A549 (cell line): ENCODE measurements around the gene SPA17. TPM values are rescaled to one million over a fixed set of nuclear protein-coding genes. Genes with fewer than 3 reads are reported as not detected.

Experiments used
- ATAC-seq, 2 experiments: fragments of 200-7000 bp in 1 of 2; fragments of >200 bp in 1 of 2; cut with Nextera tagmentation in 1 of 2; cut with Tn5 transposase in 1 of 2; 3 replicates each; pipeline versions ENCODE4 v1.8.0 to v1.9.1; 2018 to 2020; ENCODE audit warnings: mild to moderate bottlenecking in 1 of 2, moderate library complexity in 1 of 2
- CTCF ChIA-PET: fragments of 300-600 bp; sonication (Branson Sonifier 250); formaldehyde crosslinking; extraction: SDS; loops from one replicate; lab custom pipeline; 2021; ENCODE audit warnings: antibody characterized with exemption, inconsistent platforms; lab: Yijun Ruan, JAX
- POLR2A ChIA-PET: fragments of 350-600 bp; formaldehyde crosslinking; extraction: SDS; loops from one replicate; lab custom pipeline; 2021; ENCODE audit warnings: antibody characterized with exemption, inconsistent platforms; lab: Yijun Ruan, JAX
- DNase-seq, 2 experiments: peaks; one replicate each; pipeline versions ENCODE4 v3.0.0 to v3.0.0-alpha.2; 2011 to 2016; ENCODE audit warnings: low read depth in 1 of 2, low spot score in 1 of 2
- FAIRE-seq: peaks from 2 replicates; lab custom pipeline; 2011; peaks lifted over from hg19 to GRCh38; lab: Jason Lieb, UNC
- H3K27ac ChIP-seq, 2 experiments: fragments of >200 bp; sonication (Bioruptor Twin); formaldehyde crosslinking; 3 replicates each; pipeline ENCODE4 v1.5.1; 2016 to 2017
- H3K4me1 ChIP-seq: fragments of >200 bp; sonication (Bioruptor Twin); formaldehyde crosslinking; 3 replicates; pipeline ENCODE4 v1.6.1; 2016
- H3K4me2 ChIP-seq: fragments of >200 bp; sonication (Bioruptor Twin); formaldehyde crosslinking; 3 replicates; pipeline ENCODE4 v1.6.1; 2016
- H3K4me3 ChIP-seq: fragments of >200 bp; sonication (Bioruptor Twin); formaldehyde crosslinking; 3 replicates; pipeline ENCODE4 v1.5.1; 2016
- H3K9me3 ChIP-seq: fragments of >200 bp; sonication (Bioruptor Twin); formaldehyde crosslinking; 3 replicates; pipeline ENCODE4 v1.6.1; 2016
- EHMT2 ChIP-seq: fragments of 200-600 bp; sonication (generic); IDR thresholded peaks from 2 replicates; pipeline ENCODE4 v1.6.1; 2016; ENCODE audit warnings: antibody characterized with exemption, low read depth, mild to moderate bottlenecking, moderate library complexity
- FOSB ChIP-seq: fragments of 250-450 bp; sonication (Bioruptor Pico); IDR thresholded peaks from 2 replicates; pipeline ENCODE4 v1.5.0; 2020; ENCODE audit warnings: mild to moderate bottlenecking, moderate library complexity
- FOSL2 ChIP-seq, 2 experiments: fragments of 450-650 bp in 1 of 2; fragments of >200 bp in 1 of 2; sonication (Bioruptor Twin) in 1 of 2; formaldehyde crosslinking; IDR thresholded peaks; 2 replicates each; pipeline versions ENCODE4 v1.5.0 to v1.6.1; 2016 to 2020; ENCODE audit warnings: mild to moderate bottlenecking in 1 of 2, moderate library complexity in 1 of 2
- FOXS1 ChIP-seq: fragments of 250-450 bp; sonication (Bioruptor Pico); IDR thresholded peaks from 2 replicates; pipeline ENCODE4 v1.5.0; 2020; ENCODE audit warnings: mild to moderate bottlenecking, moderate library complexity
- HOXA7 ChIP-seq: fragments of 250-450 bp; sonication (Bioruptor Pico); IDR thresholded peaks from 2 replicates; pipeline ENCODE4 v1.5.0; 2020; ENCODE audit warnings: mild to moderate bottlenecking, moderate library complexity
- HOXB13 ChIP-seq: fragments of 250-450 bp; sonication (Bioruptor Pico); IDR thresholded peaks from 2 replicates; pipeline ENCODE4 v1.5.0; 2020; ENCODE audit warnings: low read depth, mild to moderate bottlenecking, moderate library complexity
- JUNB ChIP-seq: fragments of >200 bp; sonication (Bioruptor Twin); formaldehyde crosslinking; IDR thresholded peaks from 2 replicates; pipeline ENCODE4 v1.6.1; 2016
- KDM1A ChIP-seq: fragments of 200-600 bp; sonication (generic); IDR thresholded peaks from 2 replicates; pipeline ENCODE4 v1.6.1; 2016; ENCODE audit warnings: low read depth, mild to moderate bottlenecking
- MAZ ChIP-seq: fragments of 150-350 bp; IDR thresholded peaks from 2 replicates; pipeline ENCODE4 v1.6.1; 2014; ENCODE audit warnings: antibody characterized with exemption, low read depth, low read length, borderline replicate concordance
- MYC ChIP-seq: IDR thresholded peaks from 2 replicates; pipeline ENCODE4 v1.6.1; 2012; ENCODE audit warnings: mild to moderate bottlenecking, inconsistent platforms, low read length, improper control_type of control experiment, borderline replicate concordance
- NFE2L2 ChIP-seq: fragments of 150-350 bp; conservative IDR thresholded peaks from 2 replicates; pipeline ENCODE4 v1.6.1; 2014; ENCODE audit warnings: low read length
- NPAS2 ChIP-seq: fragments of 250-450 bp; sonication (Bioruptor Pico); IDR thresholded peaks from 2 replicates; pipeline ENCODE4 v1.8.0; 2022; ENCODE audit warnings: mild to moderate bottlenecking, moderate library complexity, borderline replicate concordance
- NR3C1 ChIP-seq: fragments of >200 bp; sonication (Bioruptor Twin); formaldehyde crosslinking; IDR thresholded peaks from 3 replicates; pipeline ENCODE4 v1.6.1; 2017
- POLR2AphosphoS2 ChIP-seq: conservative IDR thresholded peaks from 2 replicates; pipeline ENCODE4 v1.6.1; 2012; ENCODE audit warnings: low read length, improper control_type of control experiment, inconsistent platforms
- SMC3 ChIP-seq: fragments of >200 bp; sonication (Bioruptor Twin); formaldehyde crosslinking; IDR thresholded peaks from 3 replicates; pipeline ENCODE4 v1.6.1; 2018; ENCODE audit warnings: inconsistent platforms
- TP53 ChIP-seq: fragments of 250-450 bp; sonication (Bioruptor Pico); IDR thresholded peaks from 2 replicates; pipeline ENCODE4 v1.5.0; 2021; ENCODE audit warnings: mild to moderate bottlenecking, moderate library complexity
- ZFP36 ChIP-seq: fragments of 450-650 bp; IDR thresholded peaks from 2 replicates; pipeline ENCODE4 v1.6.1; 2014; ENCODE audit warnings: borderline replicate concordance; ENCODE audit not compliant: partially characterized antibody
- ZNF302 ChIP-seq: fragments of 250-450 bp; sonication (Bioruptor Pico); IDR thresholded peaks from 2 replicates; pipeline ENCODE4 v1.9.0; 2021; ENCODE audit warnings: inconsistent platforms, mild to moderate bottlenecking, moderate library complexity
- ZSCAN20 ChIP-seq: fragments of 250-450 bp; sonication (Bioruptor Pico); IDR thresholded peaks from 2 replicates; pipeline ENCODE4 v1.8.0; 2022; ENCODE audit warnings: mild to moderate bottlenecking, moderate library complexity
- WGBS: methylation state at CpG from one replicate; pipeline ENCODE4 v1.1.6; 2017; ENCODE audit errors: missing lambda C conversion rate; 5-methylcytosine and 5-hydroxymethylcytosine counted together
- polyA plus RNA-seq, 4 experiments: library from polyadenylated mRNA; depleted of rRNA in 3 of 4; stranded (reverse); fragments of >200 nt; fragmentation: RNase III in 1 of 4; extraction: RNeasy Plus Mini Kit Qiagen cat#74134 plus additional on column Dnase treatment in 1 of 4; gene quantifications; 2 replicates in 3 of 4; 3 replicates in 1 of 4; pipeline ENCODE4 v1.2.3, GENCODE V29; 2011 to 2017
- TF ChIP-seq, protein P1 (sequence below): IDR thresholded peaks from 2 replicates; pipeline ENCODE4 v1.6.1; 2012
- TF ChIP-seq, protein P2 (sequence below): IDR thresholded peaks from 2 replicates; pipeline ENCODE4 v1.6.1; 2012
- TF ChIP-seq, protein P3 (sequence below): fragments of 450-650 bp; IDR thresholded peaks from 2 replicates; pipeline ENCODE4 v1.6.1; 2014; ENCODE audit warnings: antibody characterized with exemption
- TF ChIP-seq, protein P4 (sequence below): IDR thresholded peaks from 2 replicates; pipeline ENCODE4 v1.6.1; 2012; ENCODE audit warnings: low read depth, borderline replicate concordance
- TF ChIP-seq, protein P5 (sequence below): fragments of >200 bp; sonication (Bioruptor Twin); formaldehyde crosslinking; IDR thresholded peaks from 3 replicates; pipeline ENCODE4 v1.5.1; 2016
- TF ChIP-seq, protein P6 (sequence below): fragments of 250-450 bp; sonication (Bioruptor Pico); IDR thresholded peaks from 2 replicates; pipeline ENCODE4 v1.5.0; 2020; ENCODE audit warnings: low read depth, mild to moderate bottlenecking, moderate library complexity
- TF ChIP-seq, protein P7 (sequence below): fragments of 200-600 bp; sonication (generic); IDR thresholded peaks from 2 replicates; pipeline ENCODE4 v1.6.1; 2016; ENCODE audit warnings: antibody characterized with exemption, mild to moderate bottlenecking, moderate library complexity

Gene SPA17
- polyA plus RNA-seq, 2 of the 4 experiments (the other 2 are of a cell fraction), result 23.8 to 27.3 TPM

DNA sequence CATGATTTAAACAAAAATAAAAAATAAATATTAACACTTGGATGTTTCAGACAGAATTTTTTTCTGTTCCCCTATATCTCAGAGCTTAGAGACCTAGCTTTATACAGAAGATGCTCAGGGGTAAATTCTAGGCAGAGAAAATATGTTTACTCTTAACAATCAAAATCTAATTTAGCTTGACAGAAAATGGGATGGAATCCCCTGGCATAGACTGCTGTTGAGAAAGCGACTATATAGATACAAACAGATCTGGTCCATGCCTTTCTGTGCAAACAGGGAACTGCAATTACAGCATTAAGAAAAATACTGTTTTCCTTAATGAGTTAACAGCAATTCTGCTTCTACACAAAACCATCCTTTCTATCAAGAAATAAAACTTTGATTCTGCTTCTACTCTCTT is 14.7 kb upstream of the SPA17 start (continued):
- TF ChIP-seq, protein P1, sequence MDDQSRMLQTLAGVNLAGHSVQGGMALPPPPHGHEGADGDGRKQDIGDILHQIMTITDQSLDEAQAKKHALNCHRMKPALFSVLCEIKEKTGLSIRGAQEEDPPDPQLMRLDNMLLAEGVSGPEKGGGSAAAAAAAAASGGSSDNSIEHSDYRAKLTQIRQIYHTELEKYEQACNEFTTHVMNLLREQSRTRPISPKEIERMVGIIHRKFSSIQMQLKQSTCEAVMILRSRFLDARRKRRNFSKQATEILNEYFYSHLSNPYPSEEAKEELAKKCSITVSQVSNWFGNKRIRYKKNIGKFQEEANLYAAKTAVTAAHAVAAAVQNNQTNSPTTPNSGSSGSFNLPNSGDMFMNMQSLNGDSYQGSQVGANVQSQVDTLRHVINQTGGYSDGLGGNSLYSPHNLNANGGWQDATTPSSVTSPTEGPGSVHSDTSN, result no peak
- TF ChIP-seq FOXS1 (CRISPR knock-in tag), result no peak
- no peak for TF ChIP-seq HOXA7 (CRISPR knock-in tag)

DNA sequence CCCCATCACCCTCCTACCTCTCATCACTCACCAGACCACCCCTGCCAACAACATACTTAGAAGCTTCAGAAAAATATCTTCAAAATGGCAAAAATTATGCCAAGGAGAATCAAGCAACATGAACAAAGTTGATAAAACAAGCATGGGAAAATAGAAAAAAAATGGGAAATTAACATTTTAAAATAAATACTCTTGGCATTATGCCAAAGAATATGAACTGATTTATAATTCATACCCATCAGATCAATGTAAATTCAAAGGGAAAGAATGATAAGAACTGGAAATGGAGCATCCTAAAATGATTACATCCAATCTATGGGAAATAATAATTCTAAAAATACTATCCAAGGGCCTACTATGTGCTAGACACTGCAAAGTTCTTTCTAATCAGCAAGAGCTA is 12.2 kb upstream of the SPA17 start:
- DNase-seq, result no peak
- Histone ChIP-seq H3K27ac (no peak overlapping the region), H3K4me3 (no peak overlapping the region), H3K4me2 (no peak overlapping the region), H3K4me1 (no peaks in the 10 kb centered on the region), H3K9me3 (no peaks in the 10 kb centered on the region)
- ATAC-seq, result no peak
- CTCF ChIA-PET, result interaction anchor here (1.0 to 2.9 kb wide), 4 partner anchors 102 to 430 kb away, joined by 3 to 11 read pairs (median 4); partner anchors contain the start of gene ROBO3
- POLR2A ChIA-PET, result no interaction called here
- FAIRE-seq, result no peak
- no peak for TF ChIP-seq NR3C1
- TF ChIP-seq, protein P2, sequence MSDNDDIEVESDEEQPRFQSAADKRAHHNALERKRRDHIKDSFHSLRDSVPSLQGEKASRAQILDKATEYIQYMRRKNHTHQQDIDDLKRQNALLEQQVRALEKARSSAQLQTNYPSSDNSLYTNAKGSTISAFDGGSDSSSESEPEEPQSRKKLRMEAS, result no peak
- TF ChIP-seq FOXS1 (CRISPR knock-in tag), result no peak
- no peak for TF ChIP-seq HOXB13 (CRISPR knock-in tag)
- no peak for TF ChIP-seq KDM1A
- TF ChIP-seq, protein P3, sequence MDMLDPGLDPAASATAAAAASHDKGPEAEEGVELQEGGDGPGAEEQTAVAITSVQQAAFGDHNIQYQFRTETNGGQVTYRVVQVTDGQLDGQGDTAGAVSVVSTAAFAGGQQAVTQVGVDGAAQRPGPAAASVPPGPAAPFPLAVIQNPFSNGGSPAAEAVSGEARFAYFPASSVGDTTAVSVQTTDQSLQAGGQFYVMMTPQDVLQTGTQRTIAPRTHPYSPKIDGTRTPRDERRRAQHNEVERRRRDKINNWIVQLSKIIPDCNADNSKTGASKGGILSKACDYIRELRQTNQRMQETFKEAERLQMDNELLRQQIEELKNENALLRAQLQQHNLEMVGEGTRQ, result no peak
- no peak for TF ChIP-seq JUNB
- no peak for TF ChIP-seq SMC3
- no peak for TF ChIP-seq POLR2AphosphoS2

DNA sequence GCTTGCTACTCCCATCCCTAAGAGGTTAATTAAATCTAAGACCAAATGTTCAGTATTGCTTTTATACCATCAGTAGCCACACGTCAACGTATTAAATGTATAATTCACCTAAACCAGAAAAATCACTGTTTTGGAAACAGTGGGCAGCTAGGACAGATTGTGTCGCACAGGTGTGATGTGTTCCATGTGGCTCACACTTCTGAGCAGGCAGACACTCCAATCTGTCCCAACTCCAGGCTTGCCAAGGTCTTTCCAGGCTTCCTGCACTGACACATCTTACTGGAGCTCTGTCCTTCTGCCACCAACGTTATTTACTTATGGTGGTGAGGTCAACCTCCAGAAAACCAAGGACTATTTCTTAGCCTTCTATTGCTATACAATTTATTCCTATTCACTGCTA is 11.6 kb upstream of the SPA17 start:
- no peak for ATAC-seq
- no peak for FAIRE-seq
- Histone ChIP-seq H3K27ac (no peak overlapping the region), H3K4me2 (no peak overlapping the region), H3K9me3 (no peaks in the 10 kb centered on the region), H3K4me1 (no peaks in the 10 kb centered on the region), H3K4me3 (no peak overlapping the region)
- TF ChIP-seq FOSL2 (IDR thresholded peaks at IDR 0.05) (no peak), FOSL2 (CRISPR knock-in tag; IDR thresholded peaks at IDR 0.05) (no peak), NFE2L2 (no peak), MYC (no peak), ZSCAN20 (CRISPR knock-in tag) (no peak), EHMT2 (no peak), NPAS2 (CRISPR knock-in tag) (no peak), MAZ (no peak), TP53 (no peak), ZFP36 (no peak), FOSB (no peak), ZNF302 (CRISPR knock-in tag) (no peak)
- TF ChIP-seq, protein P4, sequence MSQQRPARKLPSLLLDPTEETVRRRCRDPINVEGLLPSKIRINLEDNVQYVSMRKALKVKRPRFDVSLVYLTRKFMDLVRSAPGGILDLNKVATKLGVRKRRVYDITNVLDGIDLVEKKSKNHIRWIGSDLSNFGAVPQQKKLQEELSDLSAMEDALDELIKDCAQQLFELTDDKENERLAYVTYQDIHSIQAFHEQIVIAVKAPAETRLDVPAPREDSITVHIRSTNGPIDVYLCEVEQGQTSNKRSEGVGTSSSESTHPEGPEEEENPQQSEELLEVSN, result no peak
- TF ChIP-seq, protein P5, sequence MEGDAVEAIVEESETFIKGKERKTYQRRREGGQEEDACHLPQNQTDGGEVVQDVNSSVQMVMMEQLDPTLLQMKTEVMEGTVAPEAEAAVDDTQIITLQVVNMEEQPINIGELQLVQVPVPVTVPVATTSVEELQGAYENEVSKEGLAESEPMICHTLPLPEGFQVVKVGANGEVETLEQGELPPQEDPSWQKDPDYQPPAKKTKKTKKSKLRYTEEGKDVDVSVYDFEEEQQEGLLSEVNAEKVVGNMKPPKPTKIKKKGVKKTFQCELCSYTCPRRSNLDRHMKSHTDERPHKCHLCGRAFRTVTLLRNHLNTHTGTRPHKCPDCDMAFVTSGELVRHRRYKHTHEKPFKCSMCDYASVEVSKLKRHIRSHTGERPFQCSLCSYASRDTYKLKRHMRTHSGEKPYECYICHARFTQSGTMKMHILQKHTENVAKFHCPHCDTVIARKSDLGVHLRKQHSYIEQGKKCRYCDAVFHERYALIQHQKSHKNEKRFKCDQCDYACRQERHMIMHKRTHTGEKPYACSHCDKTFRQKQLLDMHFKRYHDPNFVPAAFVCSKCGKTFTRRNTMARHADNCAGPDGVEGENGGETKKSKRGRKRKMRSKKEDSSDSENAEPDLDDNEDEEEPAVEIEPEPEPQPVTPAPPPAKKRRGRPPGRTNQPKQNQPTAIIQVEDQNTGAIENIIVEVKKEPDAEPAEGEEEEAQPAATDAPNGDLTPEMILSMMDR, result no peak
- TF ChIP-seq, protein P6, sequence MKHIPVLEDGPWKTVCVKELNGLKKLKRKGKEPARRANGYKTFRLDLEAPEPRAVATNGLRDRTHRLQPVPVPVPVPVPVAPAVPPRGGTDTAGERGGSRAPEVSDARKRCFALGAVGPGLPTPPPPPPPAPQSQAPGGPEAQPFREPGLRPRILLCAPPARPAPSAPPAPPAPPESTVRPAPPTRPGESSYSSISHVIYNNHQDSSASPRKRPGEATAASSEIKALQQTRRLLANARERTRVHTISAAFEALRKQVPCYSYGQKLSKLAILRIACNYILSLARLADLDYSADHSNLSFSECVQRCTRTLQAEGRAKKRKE (CRISPR knock-in tag), result no peak
- TF ChIP-seq, protein P7, sequence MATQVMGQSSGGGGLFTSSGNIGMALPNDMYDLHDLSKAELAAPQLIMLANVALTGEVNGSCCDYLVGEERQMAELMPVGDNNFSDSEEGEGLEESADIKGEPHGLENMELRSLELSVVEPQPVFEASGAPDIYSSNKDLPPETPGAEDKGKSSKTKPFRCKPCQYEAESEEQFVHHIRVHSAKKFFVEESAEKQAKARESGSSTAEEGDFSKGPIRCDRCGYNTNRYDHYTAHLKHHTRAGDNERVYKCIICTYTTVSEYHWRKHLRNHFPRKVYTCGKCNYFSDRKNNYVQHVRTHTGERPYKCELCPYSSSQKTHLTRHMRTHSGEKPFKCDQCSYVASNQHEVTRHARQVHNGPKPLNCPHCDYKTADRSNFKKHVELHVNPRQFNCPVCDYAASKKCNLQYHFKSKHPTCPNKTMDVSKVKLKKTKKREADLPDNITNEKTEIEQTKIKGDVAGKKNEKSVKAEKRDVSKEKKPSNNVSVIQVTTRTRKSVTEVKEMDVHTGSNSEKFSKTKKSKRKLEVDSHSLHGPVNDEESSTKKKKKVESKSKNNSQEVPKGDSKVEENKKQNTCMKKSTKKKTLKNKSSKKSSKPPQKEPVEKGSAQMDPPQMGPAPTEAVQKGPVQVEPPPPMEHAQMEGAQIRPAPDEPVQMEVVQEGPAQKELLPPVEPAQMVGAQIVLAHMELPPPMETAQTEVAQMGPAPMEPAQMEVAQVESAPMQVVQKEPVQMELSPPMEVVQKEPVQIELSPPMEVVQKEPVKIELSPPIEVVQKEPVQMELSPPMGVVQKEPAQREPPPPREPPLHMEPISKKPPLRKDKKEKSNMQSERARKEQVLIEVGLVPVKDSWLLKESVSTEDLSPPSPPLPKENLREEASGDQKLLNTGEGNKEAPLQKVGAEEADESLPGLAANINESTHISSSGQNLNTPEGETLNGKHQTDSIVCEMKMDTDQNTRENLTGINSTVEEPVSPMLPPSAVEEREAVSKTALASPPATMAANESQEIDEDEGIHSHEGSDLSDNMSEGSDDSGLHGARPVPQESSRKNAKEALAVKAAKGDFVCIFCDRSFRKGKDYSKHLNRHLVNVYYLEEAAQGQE, result no peak
- CTCF ChIA-PET, result interaction anchor here (1.0 to 2.9 kb wide), 4 partner anchors 101 to 430 kb away, joined by 3 to 11 read pairs (median 4); partner anchors contain the start of gene ROBO3
- POLR2A ChIA-PET, result no interaction called here
- DNase-seq, result no peak
- 69% methylated on average over 4 of the region's 4 CpGs for WGBS
